Measurements from ENCODE around the gene ATP6V0B. TPM values are rescaled to one million over a fixed set of nuclear protein-coding genes. Genes with fewer than 3 reads are reported as not detected.
A peak's percentile ranks its signal among the peaks of the same experiment; 100 is the strongest.

Gene ATP6V0B
- total and polyA plus RNA-seq, 9 of the 15 experiments (the other 6 are each of a cell fraction or from before 2014, with no cell fraction given): 137 to 328 (median 220) TPM

GRCh38 chr1:43991476-43992231 lies 16.9 kb downstream of the ATP6V0B start, which contains the start of gene CCDC24 (continued):
- TF ChIP-seq REST (IDR thresholded peaks at IDR 0.05; ENCODE audit: borderline replicate concordance) (peak; percentile 51), REST (CRISPR knock-in tag; IDR thresholded peaks at IDR 0.05; ENCODE audit: low read depth) (peak; percentile 74; the same call in 1 of the 2 replicates), JUND (IDR thresholded peaks at IDR 0.05; ENCODE audit: borderline replicate concordance, low read depth, low read length) (no peak), JUND (tag; IDR thresholded peaks at IDR 0.05; ENCODE audit: borderline replicate concordance, low read depth, low read length) (no peak), SRSF1 (IDR thresholded peaks at IDR 0.05; ENCODE audit: low read depth, low read length) (peak; percentile 87; the same call in 1 of the 2 replicates), ATF3 (IDR thresholded peaks at IDR 0.05) (no peak), ATF3 (CRISPR knock-in tag; conservative IDR thresholded peaks at IDR 0.05) (0 out of 2 replicates have a peak, but pooled peaks have one; percentile 46), ELF4 (CRISPR knock-in tag; IDR thresholded peaks at IDR 0.05) (peak; percentile 77; the same call in 1 of the 2 replicates), ARHGAP35 (IDR thresholded peaks at IDR 0.05; ENCODE audit: partially characterized antibody) (no peak), DMBX1 (CRISPR knock-in tag; IDR thresholded peaks at IDR 0.05; ENCODE audit: borderline replicate concordance) (no peak), ZNF398 (CRISPR knock-in tag; IDR thresholded peaks at IDR 0.05) (no peak), RBM15 (IDR thresholded peaks at IDR 0.05; ENCODE audit: insufficient read depth, low read length) (no peak), ZNF274 (IDR thresholded peaks at IDR 0.05; ENCODE audit: borderline replicate concordance, low read depth, low read length) (no peak), ZBTB12 (CRISPR knock-in tag; IDR thresholded peaks at IDR 0.05) (no peak)

Measured in K562 (cell line).